Suprapubic skin (tissue), 4 donors: ENCODE results near the gene WDR81.

ENCODE experiments used
- CTCF ChIP-seq, 2 donors: fragments of 200-600 bp in 1 of 2; fragments of 450-650 bp in 1 of 2; sonication (generic) in 1 of 2; IDR thresholded peaks; one replicate each; pipeline ENCODE4 v1.5.1; 2016 to 2019; ENCODE audit warnings: antibody characterized with exemption in 2 of 2, mild to moderate bottlenecking in 1 of 2, moderate library complexity in 1 of 2
- EP300 ChIP-seq: sonication (generic); formaldehyde crosslinking; IDR thresholded peaks from one replicate; pipeline ENCODE4 v1.6.1; 2017; ENCODE audit warnings: antibody characterized with exemption
- POLR2A ChIP-seq, 2 donors: fragments of 450-650 bp; IDR thresholded peaks; one replicate each; pipeline ENCODE4 v1.6.1; 2017; ENCODE audit warnings: antibody characterized with exemption in 2 of 2, mild to moderate bottlenecking in 2 of 2, moderate library complexity in 2 of 2
- POLR2AphosphoS5 ChIP-seq, 3 donors: sonication (generic); formaldehyde crosslinking; IDR thresholded peaks; one replicate each; pipeline ENCODE4 v1.6.1; 2017; ENCODE audit warnings: antibody characterized with exemption in 3 of 3

GRCh38 chr17:1766382-1767135 is 42.1 kb downstream of the WDR81 start:
- TF ChIP-seq CTCF (IDR thresholded peaks at IDR 0.05), result no peak
- TF ChIP-seq POLR2AphosphoS5 (IDR thresholded peaks at IDR 0.05), result no peak
- no peak for TF ChIP-seq EP300
- TF ChIP-seq POLR2A (IDR thresholded peaks at IDR 0.05), result no peak
